HL-60 (cell line): Measurements from ENCODE around the gene ADGRB3.

Experiments
- DNase-seq, 2 experiments: peaks; one replicate each; pipeline ENCODE4 v3.0.0-alpha.2; 2010 to 2020; ENCODE audit warnings: low read depth in 1 of 2, low spot score in 1 of 2
- H3K27ac ChIP-seq: fragments of 250-450 bp; sonication (Bioruptor Pico); replicated peaks from 2 replicates; pipeline ENCODE4 v1.5.1; 2020; ENCODE audit warnings: mild to moderate bottlenecking, moderate library complexity
- H3K27me3 ChIP-seq: fragments of 250-450 bp; sonication (Bioruptor Pico); 2 replicates; pipeline ENCODE4 v1.5.1; 2021; ENCODE audit warnings: mild to moderate bottlenecking, moderate library complexity; ENCODE audit not compliant: insufficient read depth, poor library complexity, severe bottlenecking
- H3K4me3 ChIP-seq: replicated peaks from 2 replicates; pipeline ENCODE4 v1.5.1; 2011; ENCODE audit warnings: mild to moderate bottlenecking, control low read depth, low read length; ENCODE audit not compliant: insufficient read depth
- GABPA ChIP-seq: IDR thresholded peaks from 2 replicates; pipeline ENCODE4 v1.6.1; 2012; ENCODE audit warnings: low read depth
- POLR2AphosphoS5 ChIP-seq: IDR thresholded peaks from 2 replicates; pipeline ENCODE4 v1.6.1; 2012; ENCODE audit warnings: low read depth
- SPI1 ChIP-seq: IDR thresholded peaks from 2 replicates; pipeline ENCODE4 v1.6.1; 2012; ENCODE audit warnings: low read depth, mild to moderate bottlenecking, borderline replicate concordance
- TF ChIP-seq, protein P1 (sequence below): IDR thresholded peaks from 2 replicates; pipeline ENCODE4 v1.6.1; 2012; ENCODE audit warnings: low read depth; ENCODE audit not compliant: insufficient replicate concordance
- TF ChIP-seq, protein P2 (sequence below): IDR thresholded peaks from one replicate; pipeline ENCODE4 v1.5.1; 2011; ENCODE audit warnings: low read length, control low read depth, inconsistent platforms; ENCODE audit not compliant: insufficient read depth

The ADGRB3 gene

DNA sequence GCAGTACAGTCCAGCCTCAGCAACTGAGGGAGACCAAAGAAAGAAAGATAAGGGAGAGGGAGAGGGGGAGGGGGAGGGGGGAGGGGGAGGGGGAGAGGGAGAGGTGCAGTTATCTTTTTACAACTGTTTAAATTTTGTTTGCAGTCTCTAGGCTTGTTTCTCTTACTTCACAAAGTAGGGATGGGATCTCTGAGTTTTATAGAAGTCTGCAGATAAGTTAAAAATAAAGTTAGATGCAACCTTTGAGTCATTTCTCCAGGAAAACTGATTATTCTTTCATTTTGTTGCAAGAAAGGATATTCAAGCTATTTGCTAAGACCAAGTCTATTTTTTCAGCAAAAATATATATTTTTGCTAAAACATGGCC lies 487.3 kb downstream of the ADGRB3 start:
- DNase-seq = no peak
- TF ChIP-seq POLR2AphosphoS5 (no peak), GABPA (no peak)
- TF ChIP-seq, protein P1, sequence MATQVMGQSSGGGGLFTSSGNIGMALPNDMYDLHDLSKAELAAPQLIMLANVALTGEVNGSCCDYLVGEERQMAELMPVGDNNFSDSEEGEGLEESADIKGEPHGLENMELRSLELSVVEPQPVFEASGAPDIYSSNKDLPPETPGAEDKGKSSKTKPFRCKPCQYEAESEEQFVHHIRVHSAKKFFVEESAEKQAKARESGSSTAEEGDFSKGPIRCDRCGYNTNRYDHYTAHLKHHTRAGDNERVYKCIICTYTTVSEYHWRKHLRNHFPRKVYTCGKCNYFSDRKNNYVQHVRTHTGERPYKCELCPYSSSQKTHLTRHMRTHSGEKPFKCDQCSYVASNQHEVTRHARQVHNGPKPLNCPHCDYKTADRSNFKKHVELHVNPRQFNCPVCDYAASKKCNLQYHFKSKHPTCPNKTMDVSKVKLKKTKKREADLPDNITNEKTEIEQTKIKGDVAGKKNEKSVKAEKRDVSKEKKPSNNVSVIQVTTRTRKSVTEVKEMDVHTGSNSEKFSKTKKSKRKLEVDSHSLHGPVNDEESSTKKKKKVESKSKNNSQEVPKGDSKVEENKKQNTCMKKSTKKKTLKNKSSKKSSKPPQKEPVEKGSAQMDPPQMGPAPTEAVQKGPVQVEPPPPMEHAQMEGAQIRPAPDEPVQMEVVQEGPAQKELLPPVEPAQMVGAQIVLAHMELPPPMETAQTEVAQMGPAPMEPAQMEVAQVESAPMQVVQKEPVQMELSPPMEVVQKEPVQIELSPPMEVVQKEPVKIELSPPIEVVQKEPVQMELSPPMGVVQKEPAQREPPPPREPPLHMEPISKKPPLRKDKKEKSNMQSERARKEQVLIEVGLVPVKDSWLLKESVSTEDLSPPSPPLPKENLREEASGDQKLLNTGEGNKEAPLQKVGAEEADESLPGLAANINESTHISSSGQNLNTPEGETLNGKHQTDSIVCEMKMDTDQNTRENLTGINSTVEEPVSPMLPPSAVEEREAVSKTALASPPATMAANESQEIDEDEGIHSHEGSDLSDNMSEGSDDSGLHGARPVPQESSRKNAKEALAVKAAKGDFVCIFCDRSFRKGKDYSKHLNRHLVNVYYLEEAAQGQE = no peak

DNA sequence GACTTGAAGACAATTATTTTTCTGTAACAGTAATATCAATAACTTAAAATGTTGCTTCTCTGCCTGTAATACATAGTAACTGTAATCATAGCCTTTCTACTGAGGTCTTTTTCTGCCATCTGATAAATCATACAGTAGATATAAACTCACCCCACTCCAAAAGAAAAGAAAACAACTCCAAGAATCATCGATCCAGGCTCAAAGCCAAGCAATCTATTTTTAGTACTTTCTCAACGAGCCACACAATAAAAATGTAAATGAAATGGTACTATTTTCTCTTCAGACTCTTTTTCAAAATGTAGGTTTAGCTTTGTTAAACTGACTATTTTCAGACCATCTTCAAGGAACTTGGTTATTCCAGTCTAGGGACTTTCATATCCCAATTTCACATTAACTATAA lies 493.3 kb downstream of the ADGRB3 start:
- H3K4me3 ChIP-seq = no peak overlapping the region
- H3K27me3 ChIP-seq = no peaks in the 10 kb centered on the region
- H3K27ac ChIP-seq = no peak overlapping the region
- no peak for DNase-seq
- TF ChIP-seq POLR2AphosphoS5 = no peak
- TF ChIP-seq GABPA = no peak
- TF ChIP-seq, protein P2, sequence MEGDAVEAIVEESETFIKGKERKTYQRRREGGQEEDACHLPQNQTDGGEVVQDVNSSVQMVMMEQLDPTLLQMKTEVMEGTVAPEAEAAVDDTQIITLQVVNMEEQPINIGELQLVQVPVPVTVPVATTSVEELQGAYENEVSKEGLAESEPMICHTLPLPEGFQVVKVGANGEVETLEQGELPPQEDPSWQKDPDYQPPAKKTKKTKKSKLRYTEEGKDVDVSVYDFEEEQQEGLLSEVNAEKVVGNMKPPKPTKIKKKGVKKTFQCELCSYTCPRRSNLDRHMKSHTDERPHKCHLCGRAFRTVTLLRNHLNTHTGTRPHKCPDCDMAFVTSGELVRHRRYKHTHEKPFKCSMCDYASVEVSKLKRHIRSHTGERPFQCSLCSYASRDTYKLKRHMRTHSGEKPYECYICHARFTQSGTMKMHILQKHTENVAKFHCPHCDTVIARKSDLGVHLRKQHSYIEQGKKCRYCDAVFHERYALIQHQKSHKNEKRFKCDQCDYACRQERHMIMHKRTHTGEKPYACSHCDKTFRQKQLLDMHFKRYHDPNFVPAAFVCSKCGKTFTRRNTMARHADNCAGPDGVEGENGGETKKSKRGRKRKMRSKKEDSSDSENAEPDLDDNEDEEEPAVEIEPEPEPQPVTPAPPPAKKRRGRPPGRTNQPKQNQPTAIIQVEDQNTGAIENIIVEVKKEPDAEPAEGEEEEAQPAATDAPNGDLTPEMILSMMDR = no peak
- no peak for TF ChIP-seq SPI1
- TF ChIP-seq, protein P1 = no peak

More for the DNA sequence above, 487.3 kb downstream of the ADGRB3 start:
- H3K27me3 ChIP-seq = no peaks in the 10 kb centered on the region
- no peak overlapping the region for H3K4me3 ChIP-seq
- no peak overlapping the region for H3K27ac ChIP-seq

DNA sequence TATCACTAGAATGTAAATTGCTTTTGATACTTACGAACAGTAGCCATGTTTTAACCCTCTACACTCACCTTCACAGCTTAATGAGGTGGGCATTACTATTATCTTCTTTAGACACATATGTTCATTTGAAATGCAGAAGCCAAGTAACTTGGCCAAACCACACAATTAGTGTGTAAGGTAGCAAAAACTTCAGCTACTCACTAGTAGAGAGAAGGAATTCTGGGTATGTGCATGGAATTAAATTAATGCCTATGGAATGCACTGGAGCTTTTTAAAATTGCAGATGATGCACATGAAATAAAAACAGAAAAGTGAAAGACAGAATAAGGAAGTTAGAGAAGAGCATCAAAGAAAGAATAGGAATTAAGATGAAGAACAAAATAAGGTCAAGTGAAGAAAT lies 494.0 kb downstream of the ADGRB3 start:
- Histone ChIP-seq H3K27me3 (no peaks in the 10 kb centered on the region), H3K27ac (no peak overlapping the region)
- DNase-seq = no peak

DNA sequence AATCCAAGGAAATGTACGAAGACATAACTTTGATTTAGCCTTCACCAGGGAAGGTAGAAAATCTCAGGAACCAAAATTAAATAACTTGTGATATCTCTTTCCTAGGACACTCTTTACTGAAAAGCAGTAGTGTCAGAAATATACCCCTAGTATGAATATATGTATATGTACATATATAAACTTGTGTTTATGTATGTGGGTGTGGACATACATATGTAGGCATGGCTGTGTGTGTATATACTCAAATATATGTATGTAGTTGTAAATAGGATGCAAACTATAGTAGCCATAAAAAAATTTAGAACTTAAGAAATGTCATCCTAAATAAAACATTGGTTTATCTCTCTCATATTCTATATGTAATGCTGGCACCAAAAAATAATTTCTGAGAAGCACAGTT lies 500.8 kb downstream of the ADGRB3 start:
- no peak for DNase-seq

More for the DNA sequence above, 494.0 kb downstream of the ADGRB3 start:
- TF ChIP-seq, protein P2 = no peak
- H3K4me3 ChIP-seq = no peak overlapping the region

More for the DNA sequence above, 500.8 kb downstream of the ADGRB3 start:
- H3K27ac ChIP-seq = no peak overlapping the region
- H3K27me3 ChIP-seq = no peaks in the 10 kb centered on the region
- TF ChIP-seq, protein P2 = no peak
- TF ChIP-seq POLR2AphosphoS5 = no peak
- H3K4me3 ChIP-seq = no peak overlapping the region
